NCI-H2227 treated with DMSO at 0.1 percent for 48 hours (cell line): ENCODE measurements around the gene LRMDA.

Source experiments
- DNase-seq: peaks from one replicate; lab custom pipeline; 2025; lab: John Stamatoyannopoulos, UW

LRMDA gene

DNA sequence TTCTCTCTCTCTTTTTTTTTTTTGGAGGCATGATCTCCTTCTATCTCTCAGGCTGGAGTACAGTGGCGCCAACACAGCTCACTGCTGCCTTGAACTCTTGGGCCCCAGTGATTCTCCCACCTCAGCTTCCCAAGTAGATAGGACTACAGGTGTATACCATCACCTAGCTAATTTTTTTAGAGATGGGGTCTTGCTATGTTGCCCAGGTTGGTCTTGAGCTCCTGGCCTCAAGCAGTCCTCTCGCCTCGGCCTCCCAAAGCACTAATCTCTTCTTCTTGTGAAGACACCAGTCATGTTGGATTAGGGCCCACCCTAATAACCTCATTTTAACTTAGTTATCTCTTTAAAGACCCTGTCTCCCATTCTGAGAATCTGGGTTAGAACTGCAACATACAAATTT is 45.6 kb downstream of the LRMDA start:
- no peak for DNase-seq

DNA sequence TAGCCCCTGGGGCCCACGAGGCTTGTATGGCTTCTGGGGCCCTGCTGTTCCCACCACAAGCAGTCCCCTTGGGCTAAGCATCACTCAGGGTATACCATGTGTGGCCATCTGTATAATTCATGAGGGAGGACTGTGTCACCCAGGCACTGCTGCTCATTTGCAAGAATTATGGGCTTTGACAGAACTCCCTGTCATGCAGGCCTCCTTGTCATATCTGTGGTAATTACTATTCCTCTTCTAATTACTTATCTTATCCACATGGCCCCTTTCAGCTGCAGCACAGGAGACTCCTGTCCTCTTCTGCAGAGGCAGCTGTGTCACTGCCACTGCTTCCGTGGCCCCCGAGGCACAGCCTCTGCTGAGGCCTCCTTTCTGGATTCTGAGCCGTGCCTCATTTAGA is 46.3 kb downstream of the LRMDA start:
- DNase-seq: no peak

DNA sequence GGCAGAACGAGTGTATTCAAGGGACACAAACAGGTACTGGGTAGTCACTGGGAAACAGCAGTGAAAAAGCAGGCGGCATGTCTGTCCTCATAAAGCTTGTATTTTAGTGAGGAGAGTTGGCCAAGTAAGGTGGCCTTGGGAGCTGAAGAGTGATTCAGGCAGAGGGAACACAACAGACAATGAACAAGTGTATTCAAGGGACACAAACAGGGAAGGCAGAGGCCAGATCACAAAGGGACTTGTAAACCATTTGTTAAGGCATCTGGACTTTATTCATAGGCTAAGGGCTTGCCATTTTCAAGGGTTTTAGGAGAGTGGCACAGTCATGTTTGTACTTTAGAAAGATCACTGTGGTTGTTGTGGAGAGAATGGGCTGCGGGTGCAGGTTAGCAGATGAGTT is 49.0 kb downstream of the LRMDA start:
- DNase-seq: no peak

DNA sequence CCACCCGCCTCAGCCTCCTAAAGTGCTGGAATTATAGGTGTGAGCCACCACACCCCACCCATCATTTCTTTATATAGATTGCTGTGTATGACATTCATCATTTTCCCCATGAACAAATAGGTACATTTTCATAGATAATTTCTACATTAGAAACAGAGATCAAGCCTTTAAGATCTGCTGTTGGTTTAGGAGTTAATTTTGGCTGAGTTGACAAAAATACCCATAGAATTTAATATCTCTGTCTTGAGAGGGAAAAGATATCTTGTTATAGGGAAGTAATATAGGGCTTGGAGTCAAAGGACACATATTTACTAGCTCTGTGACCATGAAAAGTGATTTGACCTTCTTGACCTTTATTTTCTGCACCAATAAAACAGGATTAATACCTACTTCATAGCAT is 51.8 kb downstream of the LRMDA start:
- DNase-seq: no peak

DNA sequence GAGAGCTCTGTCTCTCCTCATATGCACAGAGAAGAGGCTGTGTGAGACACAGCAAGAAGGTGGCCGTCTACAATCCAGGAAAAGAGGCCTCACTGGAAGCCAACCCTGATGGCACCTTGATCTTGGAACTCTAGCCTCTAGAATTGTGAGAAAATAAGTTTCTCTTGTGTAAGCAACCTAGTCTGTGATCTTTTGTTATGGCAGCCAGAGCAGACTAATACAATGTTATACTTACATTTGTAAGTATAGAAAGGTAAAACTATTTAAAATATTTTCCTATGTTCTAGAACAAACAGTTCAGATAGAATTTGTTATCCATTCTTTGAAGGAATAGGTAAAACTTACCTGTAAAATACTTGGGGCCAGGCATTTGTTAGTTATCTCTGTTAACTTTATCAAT is 53.3 kb downstream of the LRMDA start:
- DNase-seq: no peak

DNA sequence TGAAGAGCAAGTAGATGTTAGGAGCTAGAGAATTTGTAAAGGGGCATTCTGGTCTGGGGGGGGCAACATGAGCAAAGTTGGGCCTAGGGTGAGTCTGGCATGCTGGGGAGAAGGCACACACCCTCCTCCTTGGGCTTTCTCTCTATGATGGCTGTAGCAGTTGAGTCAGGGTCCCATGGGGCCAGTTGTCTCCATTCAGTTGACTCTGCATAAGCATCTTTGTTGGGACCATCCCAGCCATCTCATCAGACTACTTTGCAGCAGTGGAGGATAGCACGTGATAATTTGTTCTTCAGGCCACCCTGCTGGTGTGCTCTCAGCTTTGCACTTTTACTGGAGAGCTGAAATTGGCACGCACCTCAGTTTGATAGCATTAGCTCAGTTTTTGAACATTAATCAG is 55.2 kb downstream of the LRMDA start:
- DNase-seq: no peak

DNA sequence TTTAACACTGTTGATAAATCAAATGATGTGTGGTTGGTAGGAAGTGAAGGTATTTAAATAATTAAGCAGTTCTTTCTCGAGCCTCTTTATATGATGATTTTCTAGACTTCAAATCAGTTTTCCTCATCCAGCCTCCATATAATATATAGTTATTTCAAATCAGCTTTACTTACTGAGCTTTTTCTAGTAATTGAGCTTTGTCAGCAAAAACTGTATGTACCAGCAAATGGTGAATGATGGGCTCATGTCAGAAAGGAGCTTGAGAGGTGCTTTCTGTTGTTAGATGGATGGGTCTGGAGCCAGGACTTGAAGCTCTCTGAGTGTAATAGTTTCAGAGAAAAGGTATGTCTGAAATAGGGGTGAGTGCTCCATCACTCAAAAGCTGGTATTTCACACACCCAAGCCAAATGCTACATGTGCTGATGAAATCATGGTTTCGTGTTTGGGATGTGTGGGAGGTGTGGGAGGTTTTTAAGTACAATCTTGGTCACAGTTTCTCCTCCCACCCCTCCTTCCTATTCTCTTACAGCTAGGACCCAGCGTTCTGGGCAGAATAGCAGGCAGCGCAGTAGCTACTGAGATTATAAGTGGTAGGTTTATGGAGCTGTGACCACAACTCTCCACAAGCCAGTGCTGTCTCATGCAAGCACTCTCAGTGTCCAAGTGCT is 55.8 kb downstream of the LRMDA start:
- DNase-seq: no peak

DNA sequence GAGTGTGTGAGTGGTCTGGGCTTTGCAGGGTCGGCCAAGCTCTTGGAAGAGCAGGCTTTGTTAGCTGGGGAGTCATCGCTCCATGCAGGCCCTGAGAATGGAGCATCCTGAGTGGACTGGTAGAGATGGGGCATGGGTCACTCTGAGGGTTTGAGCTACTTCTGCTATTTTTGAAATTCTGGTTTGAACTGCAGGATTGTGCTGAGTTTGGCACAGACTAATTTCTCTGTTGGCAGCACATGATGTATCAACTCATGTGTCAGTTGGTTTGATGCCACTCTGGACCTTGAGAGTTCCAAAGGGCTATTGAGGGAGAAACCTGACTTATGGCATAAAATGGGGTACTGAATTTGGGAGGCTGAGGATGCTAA is 56.3 kb downstream of the LRMDA start:
- no peak for DNase-seq

DNA sequence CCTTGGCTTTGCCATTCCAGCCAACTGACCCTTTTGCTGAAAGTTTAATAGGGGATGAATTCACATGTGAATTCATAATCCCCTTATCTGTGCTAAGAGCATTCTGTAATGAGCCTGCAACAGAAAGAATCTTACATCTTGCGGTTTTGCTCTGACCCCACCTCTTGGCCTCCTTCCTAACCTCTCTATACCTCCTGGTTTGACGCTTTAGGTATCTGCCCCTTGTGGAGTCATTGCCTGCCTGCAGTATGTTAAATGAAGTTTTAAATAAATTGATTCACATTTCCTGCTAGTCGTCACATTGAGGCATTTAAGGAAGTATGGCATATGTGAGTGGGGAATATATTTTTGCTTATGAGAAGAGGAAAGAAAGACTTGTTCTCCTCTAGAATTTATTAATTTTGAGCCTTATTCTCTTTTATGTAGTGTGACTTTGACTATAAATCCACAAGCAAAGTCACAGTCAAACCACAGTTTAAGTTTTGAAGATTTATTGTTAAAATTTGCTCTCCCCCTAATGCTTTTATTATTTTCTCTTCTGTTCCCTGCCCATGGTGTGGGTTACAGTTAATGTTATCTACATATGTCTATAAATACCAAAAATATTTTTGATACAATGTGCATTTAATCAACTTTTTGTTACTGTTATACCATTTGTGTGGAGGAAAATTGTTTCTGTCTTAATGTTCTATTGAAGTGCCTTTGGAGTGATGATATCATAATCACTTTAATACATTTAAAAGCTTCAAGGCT is 60.9 kb downstream of the LRMDA start:
- no peak for DNase-seq

DNA sequence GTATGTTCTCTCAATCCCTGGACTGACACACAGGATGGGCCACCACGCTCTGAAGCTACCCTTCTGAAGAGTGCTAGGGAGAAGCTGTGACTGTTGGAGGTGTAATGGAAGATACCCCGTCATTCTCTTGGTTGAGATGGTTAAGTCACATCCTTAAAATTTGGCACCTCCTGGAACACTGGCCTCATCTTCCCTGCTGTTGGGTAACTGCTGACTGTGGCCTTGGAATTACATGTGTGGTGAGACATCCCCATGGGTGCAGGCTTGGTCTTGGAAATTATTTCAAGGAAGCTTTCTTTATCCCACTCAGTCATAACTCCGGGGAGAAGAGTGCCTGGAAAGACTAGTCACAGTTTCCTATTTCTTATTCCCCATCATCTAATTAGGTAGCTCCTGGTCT is 62.0 kb downstream of the LRMDA start:
- no peak for DNase-seq

DNA sequence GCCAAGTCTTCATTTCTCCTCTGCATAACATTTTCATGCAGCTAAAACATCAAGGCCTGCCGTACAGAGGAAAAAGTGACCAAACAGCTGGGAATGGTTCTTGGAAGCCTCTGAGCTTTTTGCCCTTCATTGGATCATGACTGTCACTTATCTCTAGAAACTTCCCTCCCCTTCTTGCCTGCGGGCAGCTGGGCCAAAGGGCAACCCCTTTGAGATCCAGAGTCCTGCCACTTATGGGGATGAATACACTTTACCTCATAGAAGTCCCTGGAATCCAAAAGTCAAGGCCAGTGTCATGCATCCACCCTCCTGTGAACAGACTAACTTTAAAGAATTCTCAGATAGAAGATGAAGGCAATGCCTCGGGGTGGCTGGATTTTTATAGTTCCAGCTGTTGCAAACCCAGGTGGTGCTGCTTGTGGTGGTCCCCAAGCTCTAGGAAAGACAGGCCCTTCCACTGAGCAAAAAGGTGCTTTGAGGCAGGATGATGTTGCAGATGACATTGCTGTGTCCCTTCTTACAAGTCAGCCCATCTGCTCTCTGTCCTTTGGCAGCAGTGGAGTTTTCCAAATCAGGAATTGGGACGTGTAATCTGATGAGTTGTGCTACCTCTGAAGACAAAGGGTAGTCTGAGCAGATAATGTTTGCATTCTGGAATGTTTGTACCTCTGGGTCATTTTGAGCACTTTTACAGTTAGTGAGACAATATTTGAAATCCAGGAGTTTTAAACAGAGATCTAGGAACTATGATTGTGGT is 64.2 kb downstream of the LRMDA start:
- DNase-seq: no peak

DNA sequence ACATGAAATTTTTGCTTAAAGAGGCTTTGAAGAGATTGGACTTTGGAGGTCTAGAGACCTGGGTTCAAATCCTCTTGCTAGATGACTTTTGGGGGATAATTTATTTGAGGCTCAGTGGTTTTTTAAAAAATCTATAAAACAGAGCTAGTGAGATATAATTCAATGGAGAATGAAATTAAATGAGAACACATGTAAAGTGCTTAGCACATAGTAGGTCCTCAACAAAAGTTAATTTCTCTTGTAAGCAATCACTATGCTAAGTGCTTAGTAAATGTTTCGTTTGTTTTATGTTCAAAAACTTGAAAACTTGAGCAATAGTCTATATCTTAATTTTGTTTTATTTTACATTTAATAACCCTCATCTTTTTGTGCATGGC is 64.8 kb downstream of the LRMDA start:
- DNase-seq: no peak

DNA sequence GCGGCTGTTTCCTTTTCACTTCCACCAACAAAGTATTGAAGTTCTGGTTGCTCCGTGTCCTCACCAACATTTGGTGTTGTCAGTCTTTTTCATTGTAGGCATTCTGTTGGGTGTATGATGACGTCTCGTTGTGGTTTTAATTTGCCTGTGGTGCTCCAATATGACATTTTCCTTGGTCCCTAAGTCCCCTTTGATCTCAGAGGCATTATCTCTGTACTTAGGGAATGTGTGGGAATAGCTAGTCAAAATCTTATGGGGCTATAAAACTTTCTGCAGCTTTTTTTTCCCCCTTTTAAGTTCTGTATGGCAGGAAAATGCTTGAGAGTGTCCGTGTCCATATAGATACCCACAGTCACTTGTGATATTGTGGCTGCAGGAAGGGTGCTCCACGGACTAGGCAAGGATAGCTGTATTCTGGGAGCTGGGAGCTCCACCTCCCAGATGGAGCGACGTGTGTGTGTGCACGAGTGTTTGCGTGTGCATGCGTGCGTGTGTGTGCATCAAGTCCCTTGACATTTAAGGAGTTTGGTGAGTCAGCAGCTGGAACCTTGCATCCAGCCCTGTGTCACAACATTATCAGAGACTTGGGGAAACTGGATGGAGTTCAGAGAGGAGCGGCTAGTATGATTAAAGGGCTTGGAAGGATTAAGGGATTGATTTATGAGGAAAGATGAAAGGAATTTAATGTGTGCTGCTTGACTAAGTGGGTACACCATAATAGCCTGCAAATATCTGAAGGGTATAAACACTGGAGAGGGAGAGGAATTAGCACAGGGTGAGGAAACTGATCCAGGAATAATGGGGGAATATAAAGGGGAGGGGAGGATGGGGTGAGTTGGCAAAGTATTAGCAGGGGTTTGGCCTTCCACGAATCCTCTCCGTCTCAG is 66.8 kb downstream of the LRMDA start:
- no peak for DNase-seq

DNA sequence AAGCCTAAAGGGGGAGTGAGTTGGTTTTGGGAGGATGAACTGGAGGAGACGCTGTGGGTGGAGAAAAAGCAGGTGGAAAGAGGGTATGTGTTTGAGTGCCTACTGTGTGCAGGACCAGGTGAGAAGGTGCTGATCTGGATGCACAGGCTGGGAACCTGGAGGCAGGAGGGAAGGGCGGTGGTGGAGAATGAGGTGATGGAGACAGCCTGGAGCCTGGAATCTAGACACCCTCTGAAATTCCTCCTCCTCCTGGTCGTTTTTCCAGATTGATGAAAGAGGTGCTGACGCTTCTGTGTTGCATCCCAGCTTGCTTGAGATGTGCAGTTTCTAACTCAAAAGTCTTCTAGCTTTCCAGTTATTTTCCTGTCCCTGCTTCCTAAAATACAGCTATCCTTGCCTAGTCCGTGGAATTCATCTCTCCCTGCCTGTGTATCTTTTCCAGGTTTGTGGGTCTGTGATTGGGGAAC is 67.5 kb downstream of the LRMDA start:
- no peak for DNase-seq

DNA sequence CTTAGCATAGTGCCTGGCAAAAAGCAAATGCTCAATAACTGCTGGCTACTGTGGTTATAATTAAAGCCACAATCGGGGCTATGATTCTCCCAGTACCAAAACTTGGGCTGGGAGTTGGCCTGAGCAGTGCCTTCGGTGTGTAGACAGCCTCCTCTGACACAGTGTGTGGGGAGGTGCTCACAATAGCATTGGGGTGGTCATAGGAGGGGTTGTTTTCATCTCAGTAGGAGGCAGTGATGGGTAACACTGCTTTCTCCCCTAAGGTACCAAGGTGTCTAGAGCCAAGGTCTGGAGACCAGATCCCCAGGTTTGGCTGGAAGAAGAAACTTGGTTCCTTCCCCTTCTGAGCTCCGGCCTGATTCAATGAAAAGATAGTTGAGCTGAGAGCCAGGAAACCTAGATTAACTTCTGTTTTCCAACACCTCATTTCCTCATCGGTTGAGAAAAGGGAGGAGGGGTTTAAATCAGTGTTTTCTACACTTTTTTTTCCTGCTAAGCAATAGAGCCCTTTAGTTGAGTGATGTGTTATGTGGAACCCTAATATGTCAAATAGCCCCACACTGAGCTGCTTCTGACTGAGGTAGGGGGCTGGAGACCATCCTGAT is 68.2 kb downstream of the LRMDA start:
- DNase-seq: no peak

DNA sequence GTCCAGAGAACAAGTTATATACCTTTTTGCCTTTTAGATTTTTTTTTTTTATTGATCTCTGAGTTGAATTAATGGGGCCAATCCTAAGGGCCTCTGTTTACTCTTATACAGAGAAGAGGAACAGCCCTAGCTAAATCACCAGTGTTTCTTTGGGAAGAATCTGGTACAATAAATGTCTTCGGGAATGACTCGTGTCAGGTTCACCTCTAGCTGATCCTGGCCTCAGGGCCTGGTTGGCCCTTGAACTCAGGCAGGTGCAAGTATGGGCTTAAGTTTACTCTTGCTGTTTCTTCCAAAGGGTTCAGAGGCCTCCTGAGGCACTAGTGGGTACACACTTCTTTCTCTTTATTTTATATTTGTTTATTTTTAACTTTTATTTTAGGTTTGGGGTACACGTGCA is 71.0 kb downstream of the LRMDA start:
- DNase-seq: no peak

DNA sequence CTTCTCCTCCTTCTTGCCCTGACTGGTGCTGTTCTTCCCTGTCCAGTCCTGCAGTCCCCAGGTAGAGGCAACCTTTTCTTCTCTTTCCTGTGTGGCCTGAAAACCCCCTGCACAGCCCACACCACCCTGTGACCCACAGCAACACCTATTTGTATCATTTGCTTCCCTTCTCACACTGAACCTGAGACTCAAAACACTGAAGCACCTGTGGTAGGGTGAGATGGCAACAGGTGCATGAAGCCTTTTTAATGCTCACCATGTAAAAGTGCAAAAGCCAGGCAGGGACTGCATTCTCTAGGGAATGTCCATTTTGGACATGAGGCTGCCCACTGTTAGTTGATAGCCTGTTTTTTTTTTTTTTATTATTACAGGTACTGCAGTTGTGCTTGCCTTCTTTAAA is 71.4 kb downstream of the LRMDA start:
- no peak for DNase-seq

DNA sequence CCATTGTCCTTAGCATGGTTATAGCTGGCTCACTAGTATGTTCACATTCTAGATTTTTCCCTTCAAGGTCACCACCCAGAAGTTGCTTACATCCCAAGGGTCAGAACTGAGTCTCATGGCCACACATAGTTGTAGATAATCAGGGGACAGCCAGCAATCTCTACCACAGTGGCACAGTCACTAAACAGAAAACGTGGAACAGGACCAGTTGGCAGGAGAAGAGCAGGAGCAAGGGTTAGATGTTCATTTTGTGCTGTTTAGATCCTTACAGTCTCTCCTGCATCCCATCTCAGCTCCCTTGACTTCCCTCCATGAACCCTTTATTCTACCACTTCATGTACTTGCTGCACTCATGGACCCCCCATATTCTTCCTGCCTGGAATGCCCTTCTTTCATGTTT is 73.9 kb downstream of the LRMDA start:
- DNase-seq: no peak

DNA sequence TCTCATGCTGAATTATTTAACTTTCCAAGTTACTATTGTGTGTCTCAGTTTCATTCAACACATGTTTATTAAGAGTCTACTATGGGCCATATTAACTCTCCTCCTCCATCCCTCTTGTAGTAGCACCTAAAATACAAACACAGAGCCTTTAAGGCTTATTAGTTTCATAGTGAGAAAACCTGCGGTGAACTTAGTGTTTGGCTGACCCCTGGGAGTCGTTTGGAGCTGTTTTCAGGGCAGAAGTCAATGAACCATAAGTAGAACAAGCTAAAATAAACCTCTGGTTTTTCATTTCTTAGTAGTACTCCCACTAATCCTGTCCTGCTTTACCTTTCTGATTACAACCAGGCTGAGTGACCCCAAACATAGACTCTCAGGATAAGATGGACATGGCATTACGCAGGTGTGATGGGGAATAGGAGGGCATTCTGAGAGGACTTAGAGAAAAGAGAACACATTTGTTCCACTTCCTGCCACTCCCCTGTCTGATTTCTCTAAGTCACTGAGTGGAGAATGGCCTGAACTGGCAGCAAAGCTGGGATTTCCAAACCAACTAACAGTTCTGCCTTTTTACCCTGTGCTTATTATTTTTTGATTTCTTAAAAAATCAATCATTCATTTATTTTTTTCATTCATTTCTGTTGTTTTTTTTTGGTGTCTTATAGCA is 74.5 kb downstream of the LRMDA start:
- DNase-seq: no peak

DNA sequence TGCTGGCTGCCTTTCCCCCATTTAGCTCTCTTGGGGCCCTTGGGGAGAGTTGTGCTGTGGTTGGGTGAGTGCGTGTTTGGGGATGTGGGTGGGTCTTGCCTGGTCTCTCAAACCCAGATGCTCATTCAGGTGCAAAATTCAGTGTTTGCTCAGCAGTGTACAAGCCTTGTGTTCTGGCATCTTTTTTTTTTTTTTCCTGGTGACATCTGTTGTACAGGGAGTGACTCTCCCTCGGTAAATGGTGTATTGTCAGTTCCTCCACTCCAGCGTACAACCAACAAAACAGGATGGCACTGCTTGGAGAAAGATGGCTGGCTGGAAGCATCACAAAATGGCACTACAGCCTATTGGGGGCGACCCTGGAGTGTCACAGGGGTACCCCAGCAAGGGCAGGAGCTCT is 75.5 kb downstream of the LRMDA start:
- DNase-seq: no peak

DNA sequence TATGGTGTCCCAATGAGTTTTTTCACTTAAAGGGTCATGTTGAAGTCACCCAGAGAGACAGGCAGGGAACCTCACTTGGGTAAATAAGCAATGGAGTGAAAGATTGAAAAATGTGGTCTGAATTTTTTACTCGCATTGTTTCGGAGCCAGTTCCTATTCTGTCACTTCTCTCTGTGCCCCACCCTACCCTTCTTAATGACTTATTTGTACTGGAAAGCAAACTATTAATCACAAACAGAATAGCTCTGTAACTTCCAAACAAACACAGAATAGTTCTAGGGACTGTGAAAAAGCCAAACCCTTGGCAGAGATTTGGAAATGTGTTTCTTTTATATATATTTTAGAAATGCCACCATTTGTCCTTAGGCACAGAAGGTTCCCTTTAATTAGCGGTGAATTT is 76.0 kb downstream of the LRMDA start:
- no peak for DNase-seq
